ENCODE data around the gene ZNF777.
"Not testable (repeated sequence)": the region's sequence is repeated elsewhere in the genome, so short reads cannot be mapped to it uniquely, and the experiment has no call there.

Gene ZNF777

DNA sequence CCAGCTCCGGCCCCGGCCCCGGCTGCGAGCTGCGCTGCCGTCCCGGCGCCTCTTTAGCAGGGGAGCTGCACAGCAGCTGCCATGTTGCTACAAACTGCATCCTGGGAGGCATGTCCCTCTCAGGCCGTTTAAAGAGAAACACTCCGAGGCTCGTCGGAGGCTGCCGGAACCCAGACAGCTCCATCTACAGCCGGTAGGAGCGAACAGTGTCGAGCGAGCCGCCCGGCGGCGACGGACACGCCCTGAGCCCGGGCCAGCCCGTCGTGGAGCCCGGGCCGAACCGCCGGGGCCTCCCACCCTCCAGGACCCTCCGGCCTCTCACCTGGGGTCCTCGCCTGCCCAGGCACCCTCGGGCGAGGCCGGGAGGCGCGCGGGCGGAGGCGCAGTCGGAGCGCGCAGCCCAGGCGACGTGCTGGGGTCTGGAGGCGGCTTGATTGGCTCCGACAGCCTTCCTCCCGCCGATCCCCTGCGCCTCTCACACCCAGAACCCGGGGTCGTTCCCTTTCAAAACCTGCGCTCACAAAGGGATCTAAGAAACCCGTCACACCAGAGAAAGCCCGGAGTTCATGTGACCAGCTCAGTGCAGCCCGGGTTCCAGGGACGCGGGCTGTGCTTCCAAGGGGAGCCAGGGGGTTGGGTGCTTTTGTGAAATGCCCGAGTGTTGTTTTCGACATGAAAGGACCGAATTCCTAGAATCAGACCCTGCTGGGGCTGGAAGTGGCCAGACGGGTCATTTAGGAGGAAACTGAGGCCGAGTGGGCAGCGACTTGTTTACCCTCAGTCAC is at the start of gene ZNF777:
Gene ZNF777, minus strand, starts transcription at position 570 of the 785 bp plus-strand sequence. CDS start 5,040 bp downstream, outside the sequence.
- peak; percentile 68 to 74 for DNase-seq

DNA sequence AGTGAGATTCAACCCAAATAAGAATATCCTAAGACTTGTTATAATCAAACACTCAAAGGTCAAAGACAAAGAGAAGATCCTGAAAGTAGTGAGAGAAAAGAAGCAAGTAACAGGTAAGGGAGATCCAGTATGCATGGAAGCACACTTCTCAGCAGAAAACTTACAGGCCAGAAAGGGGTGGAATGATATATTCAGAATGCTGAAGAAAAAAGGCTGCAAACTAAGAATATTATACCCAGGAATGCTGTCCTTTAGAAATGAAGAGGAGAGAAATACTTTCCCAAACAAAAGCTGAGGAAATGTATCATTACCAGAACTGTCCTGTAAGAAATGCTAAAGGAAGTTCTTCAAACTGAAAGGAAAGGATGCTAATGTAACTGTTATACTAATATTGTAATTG is 49.4 kb upstream of the ZNF777 start:
- DNase-seq, result no peak

DNA sequence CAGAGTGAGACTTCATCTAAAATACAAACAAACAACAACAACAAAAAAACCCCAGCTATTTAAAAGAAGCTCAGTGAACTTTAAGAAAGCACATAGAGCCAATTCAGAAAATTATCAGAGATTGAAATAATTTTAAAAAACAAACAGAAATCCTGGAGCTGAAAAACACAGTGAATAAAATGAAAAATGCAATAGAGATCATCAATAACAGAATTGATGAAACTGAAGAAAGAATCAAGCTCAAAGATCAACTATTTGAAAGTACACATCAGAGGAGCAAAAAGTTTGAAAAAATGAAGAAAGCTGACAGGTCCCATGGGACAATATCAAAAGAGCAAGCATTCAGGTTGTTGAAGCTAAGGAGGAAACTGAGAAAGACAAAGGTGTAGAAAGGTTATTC is 48.9 kb upstream of the ZNF777 start:
- DNase-seq, result no peak

DNA sequence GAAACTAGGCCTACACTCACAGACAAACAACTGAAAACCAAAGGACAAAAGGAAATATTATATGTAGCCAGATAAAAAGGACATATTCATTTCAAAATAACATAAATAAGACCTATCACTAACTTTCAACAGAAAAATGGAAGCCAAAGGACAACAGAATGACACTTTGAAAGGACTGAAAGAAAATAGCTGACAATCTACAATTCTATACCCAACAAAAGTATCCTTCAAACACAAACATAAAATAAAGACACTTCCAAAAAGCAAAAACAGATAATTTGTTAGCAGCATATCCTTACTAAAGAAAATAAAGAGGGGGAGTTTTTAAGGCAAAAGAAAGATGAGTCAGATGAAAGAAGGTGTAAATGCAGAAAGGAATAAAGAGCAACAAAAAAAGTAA is 44.7 kb upstream of the ZNF777 start:
- DNase-seq, result no peak

DNA sequence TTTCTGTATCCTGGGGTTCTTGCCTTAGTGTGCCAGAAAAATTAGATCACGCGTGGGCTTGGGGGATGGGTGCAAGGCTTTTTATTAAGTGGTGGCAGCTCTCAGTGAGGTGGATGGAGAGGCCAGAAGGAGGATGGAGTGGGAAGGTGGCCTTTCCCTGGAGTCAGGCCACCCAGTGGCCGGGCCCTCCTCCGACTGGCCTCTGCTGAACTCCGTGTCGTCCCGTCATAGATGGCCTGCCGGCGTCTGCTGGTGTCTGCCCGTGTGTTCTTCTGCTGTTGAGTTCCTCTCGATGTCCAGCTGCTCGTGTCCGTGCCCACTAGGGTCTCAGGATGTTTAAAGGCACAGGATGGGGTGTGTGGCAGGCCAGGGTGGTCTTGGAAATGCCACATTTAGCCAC is 40.8 kb upstream of the ZNF777 start:
- no peak for DNase-seq

DNA sequence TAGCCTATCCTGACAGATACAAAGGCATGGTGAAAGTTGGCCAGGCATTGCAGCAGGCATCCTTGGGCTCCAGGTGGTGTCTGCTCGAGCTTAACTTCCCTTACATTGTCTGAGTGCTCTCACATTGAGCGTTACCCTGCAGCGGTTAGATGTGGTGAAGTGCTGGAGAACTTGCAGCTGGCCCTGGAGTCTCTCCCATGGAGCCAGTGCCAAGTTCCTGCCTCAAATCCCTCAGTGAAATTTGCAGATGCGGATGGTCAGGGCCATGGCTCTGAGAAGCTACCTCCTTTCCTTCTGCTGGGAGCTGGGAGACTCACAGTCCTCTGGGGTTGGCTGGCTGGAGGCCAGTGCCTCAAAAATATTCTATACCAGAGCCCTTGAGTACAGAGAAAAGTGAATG is 40.0 kb upstream of the ZNF777 start:
- DNase-seq, result no peak

DNA sequence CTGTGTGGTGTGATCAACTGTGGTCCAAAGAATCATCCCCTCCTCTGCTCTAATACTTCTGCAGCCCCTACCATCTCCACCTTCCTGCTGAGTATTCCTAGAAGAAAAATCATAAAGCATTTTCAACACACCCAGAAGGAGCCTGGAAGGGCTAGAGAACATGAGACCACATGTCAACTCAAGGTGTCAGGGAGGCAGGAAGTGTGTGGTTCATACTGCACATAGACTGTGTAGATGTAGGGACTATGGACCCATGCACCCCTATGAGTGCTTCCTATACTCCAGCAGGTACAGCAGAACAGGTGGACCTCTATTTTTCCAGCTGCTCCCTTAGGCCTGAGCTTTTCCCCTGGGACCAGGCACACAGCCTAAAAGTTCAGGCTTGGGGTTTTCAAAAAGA is 39.3 kb upstream of the ZNF777 start:
- DNase-seq, result no peak

DNA sequence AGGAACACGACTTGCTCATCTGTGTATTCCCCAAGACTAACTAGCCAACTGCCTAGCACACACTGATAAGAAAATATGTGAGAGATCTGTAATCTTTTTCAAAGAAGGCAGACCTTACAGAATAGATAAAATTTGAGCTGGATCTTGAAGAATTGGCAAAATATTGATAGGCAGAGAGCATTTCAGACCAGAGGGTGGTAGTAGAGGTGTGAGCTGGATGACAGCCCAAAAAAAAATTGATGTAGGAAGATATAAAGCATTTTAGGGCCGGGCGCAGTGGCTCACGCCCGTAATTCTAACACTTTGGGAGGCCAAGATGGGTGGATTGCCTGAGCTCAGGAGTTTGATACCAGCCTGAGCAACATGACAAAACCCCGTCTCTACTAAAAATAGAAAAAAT is 37.9 kb upstream of the ZNF777 start:
- DNase-seq, result no peak

DNA sequence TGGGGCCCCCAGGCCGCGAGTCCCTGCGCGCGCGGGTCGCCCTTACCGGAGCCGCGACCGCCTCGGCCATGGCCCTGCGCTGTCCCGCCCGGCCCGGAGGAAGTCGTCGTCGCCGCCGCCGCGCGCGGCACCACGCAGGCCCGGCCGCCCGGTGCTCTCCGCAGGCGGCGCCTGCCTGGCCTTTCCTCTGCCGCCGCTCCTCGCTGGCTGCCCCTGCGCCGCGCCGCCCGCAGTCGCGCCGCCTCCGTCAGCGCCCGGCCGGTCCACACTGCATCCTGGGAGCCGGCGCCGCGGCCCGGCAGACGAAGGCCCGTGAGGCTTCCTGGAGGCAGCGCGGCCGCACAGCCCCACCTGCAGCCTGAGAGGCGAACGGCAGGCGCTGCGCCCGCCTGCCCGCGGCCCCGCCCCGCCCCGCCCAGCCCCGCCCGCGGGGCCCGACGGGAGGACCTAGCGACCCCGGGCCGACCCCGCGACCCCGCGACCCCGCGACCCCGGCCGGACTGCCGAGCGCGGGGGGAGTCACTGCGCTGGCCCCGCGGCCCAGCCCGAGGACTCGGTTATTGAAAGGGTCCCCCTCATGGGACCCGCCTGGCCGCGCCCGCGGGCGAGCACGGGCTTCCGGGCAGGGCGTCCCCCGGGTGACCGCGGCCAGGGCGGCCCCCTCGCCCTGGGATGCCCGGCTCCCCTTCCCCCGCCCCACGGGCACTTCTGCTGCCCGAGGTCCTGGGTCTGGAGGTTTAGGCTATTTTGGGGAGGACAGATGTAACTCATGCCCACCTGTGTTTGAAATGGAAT is 36.8 kb upstream of the ZNF777 start, which contains the start of gene ZNF746:
Gene ZNF746, minus strand, starts transcription at position 343 of the 795 bp plus-strand sequence. Its CDS starts 273 bp downstream, at position 70.
- DNase-seq, result peak; percentile 47 to 87

DNA sequence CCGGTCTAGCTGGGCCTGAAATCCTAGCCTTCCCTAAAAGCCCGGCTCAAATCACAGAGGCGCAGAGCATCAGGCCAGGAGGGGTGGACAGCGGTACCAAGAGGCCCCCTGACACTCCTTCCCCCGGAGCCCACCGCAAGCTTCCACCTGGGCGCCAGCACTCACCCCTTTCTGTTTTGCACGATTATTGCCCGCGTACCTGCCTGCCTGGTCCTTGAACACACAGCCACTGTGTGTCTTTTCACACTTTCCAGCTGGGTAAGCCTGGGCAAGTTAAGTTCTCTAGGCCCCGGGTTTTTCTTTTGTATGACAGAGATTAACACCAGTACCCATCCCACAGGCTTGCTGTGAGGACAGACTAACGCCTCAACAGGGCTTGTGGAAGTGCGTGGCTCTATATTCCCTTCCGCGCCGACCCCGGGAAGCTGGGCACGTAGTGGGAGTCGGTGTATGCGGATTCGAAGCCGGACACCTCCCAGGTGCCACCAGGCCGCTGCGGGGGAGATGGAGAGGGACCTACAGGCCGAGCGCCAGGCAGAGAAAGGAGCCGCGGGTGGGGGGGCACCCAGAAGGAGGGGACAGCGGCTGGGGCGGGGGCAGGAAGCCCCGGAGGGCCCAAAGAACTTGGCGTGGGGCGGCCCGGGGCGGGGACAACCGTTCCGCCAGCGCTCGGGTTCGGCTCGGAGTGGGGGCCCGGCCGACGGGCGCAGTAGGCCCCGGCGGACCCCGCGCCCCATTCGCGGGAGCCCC is 36.0 kb upstream of the ZNF777 start:
- DNase-seq, result no peak

DNA sequence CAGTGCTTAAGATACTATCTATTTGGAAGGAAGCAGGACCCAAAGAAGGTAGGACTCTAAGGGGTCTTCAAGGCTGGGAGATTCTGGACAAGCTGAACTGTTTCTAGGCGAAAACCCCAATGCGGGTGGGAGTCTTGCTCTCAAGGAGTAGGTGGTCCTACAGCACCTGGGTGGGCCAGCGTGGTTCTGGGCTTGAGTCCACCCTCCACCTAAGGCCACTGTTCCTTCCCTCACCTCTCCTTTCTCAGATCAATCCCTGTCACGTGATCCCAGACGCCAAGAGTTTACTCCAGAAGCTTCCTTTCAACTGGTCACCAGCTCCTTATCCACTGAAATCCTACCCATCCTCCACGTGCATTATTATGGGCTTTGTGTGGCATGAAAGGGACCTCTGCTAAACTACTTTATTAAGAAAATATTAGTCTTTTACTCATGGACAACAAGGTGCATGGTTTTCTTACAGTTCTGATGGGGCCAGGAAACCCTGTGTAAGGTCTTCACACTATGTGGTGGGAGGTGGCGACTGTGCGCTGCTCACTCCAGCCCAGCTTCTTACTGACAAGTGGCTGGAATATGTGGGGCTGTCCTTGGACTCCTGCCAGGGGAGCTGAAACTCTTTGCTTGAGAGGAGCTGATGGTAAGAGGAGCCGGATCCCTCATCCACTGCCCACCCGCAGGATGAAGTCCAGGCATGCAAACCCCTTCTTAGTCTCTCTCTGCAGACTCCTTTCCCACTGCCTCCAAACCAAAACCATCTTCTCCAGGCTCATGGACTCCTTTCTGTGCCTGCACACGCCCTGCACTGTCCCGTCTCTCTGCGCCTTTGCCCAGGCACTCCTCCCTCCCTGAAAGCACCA is 35.2 kb upstream of the ZNF777 start:
- DNase-seq, result peak in 1 of 2 experiments; percentile 35

DNA sequence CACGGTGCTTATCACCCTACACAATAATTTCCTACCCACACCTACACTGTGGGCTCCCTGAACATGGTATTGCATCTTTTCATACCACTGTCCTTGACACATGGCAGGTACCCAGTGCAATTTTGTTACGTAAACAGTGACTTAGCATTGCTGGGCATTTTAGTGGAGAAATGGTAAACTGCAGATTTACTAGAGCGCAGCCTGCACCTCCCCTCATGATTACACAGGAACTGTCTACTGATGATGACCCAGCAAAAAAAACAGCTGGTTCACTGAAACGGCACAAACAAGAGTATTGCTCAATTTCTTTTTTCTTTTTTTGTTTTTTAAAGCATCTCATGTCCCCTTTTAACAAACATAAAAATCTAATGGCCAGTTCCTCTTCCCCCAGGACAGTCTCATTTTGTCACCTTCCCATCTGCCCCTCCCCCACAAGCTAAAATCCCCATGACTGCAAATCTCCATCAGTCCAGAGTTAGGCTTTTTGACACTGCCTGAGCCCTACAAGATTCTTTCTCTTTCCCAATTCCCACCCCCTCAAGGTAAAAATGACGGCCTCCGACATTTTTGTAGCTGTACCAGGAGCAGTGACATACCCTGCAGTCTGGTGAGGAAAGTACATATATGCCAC is 34.0 kb upstream of the ZNF777 start:
- no peak for DNase-seq

DNA sequence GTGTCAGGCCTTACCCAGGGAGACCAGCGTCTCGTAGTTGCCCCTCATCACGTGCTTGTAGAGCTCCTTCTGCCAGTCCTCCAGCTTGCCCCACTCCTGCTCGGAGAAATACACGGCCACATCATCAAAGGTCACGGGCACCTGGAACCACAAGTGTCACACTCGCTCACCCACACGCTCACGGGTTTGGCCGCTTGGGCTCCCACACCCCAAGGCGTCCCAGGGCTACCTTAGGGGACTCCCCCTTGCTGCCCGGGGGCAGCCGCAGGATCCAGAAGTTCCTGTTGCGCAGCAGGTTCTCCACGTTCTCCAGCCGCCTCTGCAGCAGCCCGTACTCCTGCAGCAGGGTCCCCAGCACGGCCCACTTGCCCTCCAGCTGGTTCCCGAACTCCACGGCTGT is 33.1 kb upstream of the ZNF777 start:
- not testable (repeated sequence) for DNase-seq

DNA sequence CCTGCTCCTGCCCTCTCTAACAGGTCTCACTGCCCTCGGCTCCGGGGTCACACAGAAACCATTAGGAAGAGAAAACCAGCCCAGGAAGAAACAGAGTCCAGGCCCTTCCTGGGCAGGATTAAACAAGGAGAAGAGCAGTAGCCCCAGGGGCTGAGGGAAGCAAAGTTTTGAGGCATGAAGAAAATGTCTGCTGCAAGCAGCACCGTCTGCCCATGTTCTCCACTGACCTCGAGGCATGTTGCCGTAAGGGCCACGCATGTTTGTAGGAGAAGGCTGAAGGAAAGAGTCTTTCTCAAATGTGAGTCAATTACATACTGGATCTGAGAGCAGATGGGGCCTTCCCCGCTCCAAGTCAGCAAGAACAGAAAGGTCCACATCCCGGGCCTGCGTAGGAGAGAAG is 32.5 kb upstream of the ZNF777 start:
- DNase-seq, result no peak

DNA sequence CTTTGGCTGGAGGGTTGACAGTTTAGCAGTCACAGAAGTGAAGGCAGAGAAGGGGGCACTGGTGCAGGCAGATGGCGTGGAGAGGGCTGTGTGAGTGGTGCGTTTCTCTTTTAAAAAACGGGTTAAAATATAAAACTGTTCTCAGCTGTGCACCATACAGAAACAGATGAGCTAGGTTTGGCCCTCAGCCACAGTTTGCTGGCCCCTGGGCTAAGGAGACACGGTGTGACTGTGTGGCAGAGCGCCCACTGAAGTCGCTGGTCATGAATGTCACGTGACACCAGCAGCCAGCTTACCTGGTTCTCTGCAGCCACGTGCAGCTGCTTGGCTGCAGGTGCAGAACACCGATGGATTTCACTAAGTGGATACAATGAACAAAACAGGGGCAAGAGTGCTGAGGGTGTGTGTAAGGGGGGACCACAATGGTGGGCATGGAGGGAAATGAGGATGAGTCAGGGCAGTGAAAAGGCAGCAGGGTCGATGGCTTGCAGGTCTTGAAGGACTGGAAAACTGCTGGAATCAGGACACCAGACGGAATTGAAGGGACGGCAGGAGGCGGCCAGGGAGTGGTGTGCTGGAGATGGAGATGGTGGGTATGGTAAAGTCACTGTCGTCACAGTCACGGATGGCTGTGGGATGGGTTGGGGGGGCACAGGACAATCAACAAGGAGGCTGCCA is 29.4 kb upstream of the ZNF777 start:
- DNase-seq, result no peak

DNA sequence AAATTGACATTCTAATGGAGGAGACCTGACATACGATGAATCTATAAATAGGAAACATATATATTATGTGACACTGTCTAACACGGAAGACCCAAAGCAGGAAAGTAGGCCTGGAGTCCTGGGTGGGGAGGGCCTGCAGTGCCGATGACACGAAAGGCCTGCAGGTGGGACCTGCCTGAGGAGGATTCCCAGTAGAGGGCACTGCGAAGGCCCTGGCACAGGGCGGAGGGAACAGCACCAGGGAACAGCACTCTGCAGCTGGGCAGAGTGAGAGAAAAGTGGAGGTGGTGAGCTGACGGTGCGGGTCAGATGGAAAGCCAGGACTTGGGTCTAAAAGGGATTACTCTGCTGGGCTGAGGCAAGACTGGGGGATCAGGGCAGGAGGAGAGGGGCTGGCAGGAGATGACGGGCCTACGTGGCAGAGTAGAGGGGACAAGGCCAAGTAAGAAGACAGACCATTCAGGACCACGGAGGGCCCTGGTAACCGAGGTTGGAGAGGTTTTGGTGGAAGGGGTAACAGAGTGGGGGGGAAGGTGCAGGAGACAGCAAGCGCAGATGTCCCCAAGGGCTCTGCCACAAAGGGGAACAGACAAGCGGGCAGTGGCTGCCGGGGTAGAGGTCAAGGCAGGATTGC is 28.6 kb upstream of the ZNF777 start:
- no peak for DNase-seq

DNA sequence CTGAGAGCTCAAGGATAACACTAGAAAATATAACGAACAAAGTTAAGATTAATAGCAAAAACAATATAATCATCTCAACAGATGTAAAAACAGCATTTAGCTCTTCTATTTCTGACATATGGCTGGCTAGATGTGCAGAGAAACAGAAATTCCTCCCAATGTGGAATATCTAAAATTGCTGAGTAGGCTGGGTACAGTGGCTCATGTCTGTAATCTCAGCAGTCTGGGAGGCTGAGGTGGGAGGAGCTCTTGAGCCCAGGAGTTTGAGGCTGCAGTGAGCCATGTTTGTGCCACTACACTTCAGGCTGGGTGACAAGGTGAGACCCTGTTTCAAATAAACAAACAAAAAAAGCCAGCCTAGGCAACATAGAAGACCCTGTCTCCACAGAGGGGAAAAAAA is 18.7 kb upstream of the ZNF777 start:
- no peak for DNase-seq

DNA sequence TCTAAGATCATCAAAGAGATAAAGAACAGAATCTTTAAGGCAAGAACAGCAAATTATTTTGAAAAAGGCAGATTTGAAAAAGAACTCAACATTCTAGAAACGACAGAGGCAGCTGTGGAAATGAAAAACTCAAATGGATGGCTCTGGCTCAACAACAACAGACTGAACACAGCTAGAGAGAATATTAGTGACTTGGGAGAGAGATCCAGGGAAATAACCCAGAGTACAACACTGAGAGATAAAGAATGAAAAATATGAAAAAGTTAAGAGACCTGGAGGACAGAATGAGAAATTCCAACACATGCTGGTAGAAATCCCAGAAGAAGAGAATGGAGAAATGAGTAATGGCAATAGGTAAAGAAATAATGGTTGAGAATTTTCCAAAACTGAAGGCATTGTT is 17.9 kb upstream of the ZNF777 start:
- DNase-seq, result no peak

DNA sequence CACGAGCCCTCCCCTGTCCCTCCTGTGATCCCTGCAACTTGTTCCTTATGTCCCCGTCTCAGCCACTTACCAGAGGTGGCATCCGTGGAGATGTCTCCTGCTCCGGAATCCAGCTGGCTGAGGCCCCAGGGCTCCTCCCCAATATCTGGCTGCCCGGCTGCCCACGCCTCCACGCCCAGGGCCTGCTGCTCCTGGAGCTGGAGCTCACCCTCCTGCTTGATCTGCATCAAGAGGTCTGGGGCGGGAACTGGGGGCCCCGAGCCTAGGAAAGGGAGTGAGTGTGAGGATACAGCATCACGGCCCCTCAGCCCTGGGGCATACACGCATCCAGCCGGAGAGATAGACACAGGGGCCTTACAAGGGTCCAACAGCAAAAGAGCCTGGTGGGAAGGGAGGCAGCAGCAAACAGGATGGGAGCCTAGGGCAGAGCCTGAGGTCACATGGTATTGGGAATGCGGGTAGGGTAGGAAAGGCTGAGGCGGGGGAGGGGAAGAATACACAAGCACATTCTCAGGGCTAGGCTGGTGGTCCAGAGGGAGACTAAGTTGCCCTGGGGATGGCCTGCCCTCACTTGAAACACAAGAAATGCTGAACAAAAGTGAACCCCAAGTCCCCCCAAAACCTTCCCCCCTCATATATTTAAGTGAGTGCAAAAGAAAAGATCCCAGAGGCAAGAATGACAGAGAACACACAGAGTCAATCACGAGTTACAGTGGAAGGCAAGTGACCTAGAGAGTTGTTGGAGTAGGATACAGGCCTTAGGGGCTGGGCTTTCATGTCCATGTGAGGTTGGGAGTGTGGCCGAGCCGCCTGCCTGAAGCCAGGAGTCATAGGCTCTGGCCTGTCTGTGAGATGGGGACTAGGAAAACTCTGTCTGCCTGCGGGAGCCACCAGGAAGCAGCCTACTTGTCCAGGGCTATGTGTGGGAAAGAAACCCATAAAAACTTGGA is 16.9 kb upstream of the ZNF777 start:
- no peak for DNase-seq

DNA sequence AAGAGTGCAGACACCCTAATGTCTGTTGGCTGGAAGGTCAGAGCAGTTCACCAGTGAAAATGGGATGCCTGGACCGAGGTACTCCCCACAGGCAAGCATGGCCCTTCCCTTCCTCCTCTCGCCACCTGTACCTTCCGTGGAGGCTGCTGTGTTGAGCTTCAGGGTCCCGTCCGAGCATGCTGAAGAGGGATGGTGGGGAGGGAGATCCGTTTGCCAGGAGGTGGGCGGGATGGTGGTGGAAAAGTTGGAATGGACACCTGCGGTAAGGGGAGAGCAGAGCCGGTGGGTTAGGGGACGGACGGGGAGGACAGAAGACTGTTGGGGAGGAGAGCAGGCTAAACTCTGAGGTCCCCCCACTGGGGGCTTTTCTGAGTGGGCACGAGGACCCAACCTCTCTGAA is 15.9 kb upstream of the ZNF777 start:
- no peak for DNase-seq

Measured in NCI-H446 (cell line).